Measurements from ENCODE around the gene ULBP2. TPM values are rescaled to one million over a fixed set of nuclear protein-coding genes. Genes with fewer than 3 reads are reported as not detected.
"Not testable (repeated sequence)": the region's sequence is repeated elsewhere in the genome, so short reads cannot be mapped to it uniquely, and the experiment has no call there.

The ULBP2 gene
- polyA plus RNA-seq, 2 donors = 1.7 to 5.4 TPM

GRCh38 chr6:149943321-149943720 lies 1.5 kb downstream of the ULBP2 start:
- not testable (repeated sequence) for H3K27ac ChIP-seq (ENCODE audit: low read depth in 2 of 2, low read length in 1 of 2); H3K4me1 ChIP-seq (ENCODE audit: control insufficient read depth in 2 of 2, insufficient read depth in 2 of 2, low read length in 1 of 2); H3K36me3 ChIP-seq (ENCODE audit: control insufficient read depth in 2 of 2, insufficient read depth in 2 of 2, low read length in 1 of 2); H3K9me3 ChIP-seq (ENCODE audit: control insufficient read depth in 2 of 2, insufficient read depth in 1 of 2, low read depth in 1 of 2, low read length in 1 of 2); H3K4me3 ChIP-seq (ENCODE audit: low read depth in 1 of 2, low read length in 2 of 2)
- peaks cover 0 to 17% of the 10 kb centered on the region in 2 donors for H3K27me3 ChIP-seq (ENCODE audit: control insufficient read depth in 1 of 2, insufficient read depth in 2 of 2, low read length in 2 of 2)
- 76 to 81% methylated on average over 5 of the region's 5 CpGs for WGBS, 2 donors

GRCh38 chr6:149945276-149945675 lies 3.5 kb downstream of the ULBP2 start:
- WGBS, 2 donors = 84 to 85% methylated on average over 4 to 5 of the region's 6 CpGs
- H3K27me3 ChIP-seq (ENCODE audit: control insufficient read depth in 1 of 2, insufficient read depth in 2 of 2, low read length in 2 of 2); H3K4me1 ChIP-seq (ENCODE audit: control insufficient read depth in 2 of 2, insufficient read depth in 2 of 2, low read length in 1 of 2); H3K9me3 ChIP-seq (ENCODE audit: control insufficient read depth in 2 of 2, insufficient read depth in 1 of 2, low read depth in 1 of 2, low read length in 1 of 2); H3K36me3 ChIP-seq (ENCODE audit: control insufficient read depth in 2 of 2, insufficient read depth in 2 of 2, low read length in 1 of 2); H3K27ac ChIP-seq (ENCODE audit: low read depth in 2 of 2, low read length in 1 of 2); H3K4me3 ChIP-seq (ENCODE audit: low read depth in 1 of 2, low read length in 2 of 2): not testable (repeated sequence)

- not testable (repeated sequence) for H3K27ac ChIP-seq (ENCODE audit: low read depth in 2 of 2, low read length in 1 of 2); H3K27me3 ChIP-seq (ENCODE audit: control insufficient read depth in 1 of 2, insufficient read depth in 2 of 2, low read length in 2 of 2); H3K36me3 ChIP-seq (ENCODE audit: control insufficient read depth in 2 of 2, insufficient read depth in 2 of 2, low read length in 1 of 2); H3K4me3 ChIP-seq (ENCODE audit: low read depth in 1 of 2, low read length in 2 of 2); H3K9me3 ChIP-seq (ENCODE audit: control insufficient read depth in 2 of 2, insufficient read depth in 1 of 2, low read depth in 1 of 2, low read length in 1 of 2); H3K4me1 ChIP-seq (ENCODE audit: control insufficient read depth in 2 of 2, insufficient read depth in 2 of 2, low read length in 1 of 2)
- WGBS, 2 donors = 66 to 77% methylated on average over 7 of the region's 7 CpGs
Observed at GRCh38 chr6:149946631-149947030, 4.8 kb downstream of the ULBP2 start.

GRCh38 chr6:149947533-149947932 lies 5.7 kb downstream of the ULBP2 start:
- not testable (repeated sequence) for H3K36me3 ChIP-seq (ENCODE audit: control insufficient read depth in 2 of 2, insufficient read depth in 2 of 2, low read length in 1 of 2)

GRCh38 chr6:149948011-149948410 lies 6.2 kb downstream of the ULBP2 start:
- H3K4me3 ChIP-seq (ENCODE audit: low read depth in 1 of 2, low read length in 2 of 2) = no peak overlapping the region
- peaks cover 0 to 3% of the 10 kb centered on the region in 2 donors for H3K27me3 ChIP-seq (ENCODE audit: control insufficient read depth in 1 of 2, insufficient read depth in 2 of 2, low read length in 2 of 2)
- H3K4me1 ChIP-seq (ENCODE audit: control insufficient read depth in 2 of 2, insufficient read depth in 2 of 2, low read length in 1 of 2) = no peaks in the 10 kb centered on the region
- H3K36me3 ChIP-seq (ENCODE audit: control insufficient read depth in 2 of 2, insufficient read depth in 2 of 2, low read length in 1 of 2) = no peaks in the 10 kb centered on the region
- H3K27ac ChIP-seq (ENCODE audit: low read depth in 2 of 2, low read length in 1 of 2) = no peak overlapping the region
- H3K9me3 ChIP-seq (ENCODE audit: control insufficient read depth in 2 of 2, insufficient read depth in 1 of 2, low read depth in 1 of 2, low read length in 1 of 2) = peaks cover 0 to 2% of the 10 kb centered on the region in 2 donors
- 81% methylated on average over 1 of the region's 1 CpG for WGBS, 2 donors

More at GRCh38 chr6:149947533-149947932, 5.7 kb downstream of the ULBP2 start:
- H3K27me3 ChIP-seq (ENCODE audit: control insufficient read depth in 1 of 2, insufficient read depth in 2 of 2, low read length in 2 of 2); H3K4me1 ChIP-seq (ENCODE audit: control insufficient read depth in 2 of 2, insufficient read depth in 2 of 2, low read length in 1 of 2); H3K9me3 ChIP-seq (ENCODE audit: control insufficient read depth in 2 of 2, insufficient read depth in 1 of 2, low read depth in 1 of 2, low read length in 1 of 2); H3K4me3 ChIP-seq (ENCODE audit: low read depth in 1 of 2, low read length in 2 of 2); H3K27ac ChIP-seq (ENCODE audit: low read depth in 2 of 2, low read length in 1 of 2): not testable (repeated sequence)
- WGBS, 2 donors = no CpG with 5 or more reads among the region's 1 CpG

GRCh38 chr6:149948616-149949015 lies 6.8 kb downstream of the ULBP2 start:
- Histone ChIP-seq H3K4me3 (ENCODE audit: low read depth in 1 of 2, low read length in 2 of 2) (no peak overlapping the region), H3K9me3 (ENCODE audit: control insufficient read depth in 2 of 2, insufficient read depth in 1 of 2, low read depth in 1 of 2, low read length in 1 of 2) (peaks cover 0 to 2% of the 10 kb centered on the region in 2 donors), H3K4me1 (ENCODE audit: control insufficient read depth in 2 of 2, insufficient read depth in 2 of 2, low read length in 1 of 2) (no peaks in the 10 kb centered on the region), H3K27me3 (ENCODE audit: control insufficient read depth in 1 of 2, insufficient read depth in 2 of 2, low read length in 2 of 2) (peaks cover 0 to 3% of the 10 kb centered on the region in 2 donors), H3K27ac (ENCODE audit: low read depth in 2 of 2, low read length in 1 of 2) (no peak overlapping the region), H3K36me3 (ENCODE audit: control insufficient read depth in 2 of 2, insufficient read depth in 2 of 2, low read length in 1 of 2) (no peaks in the 10 kb centered on the region)
- WGBS, 2 donors = 82 to 90% methylated on average over 5 of the region's 5 CpGs

- no peak overlapping the region for H3K4me3 ChIP-seq (ENCODE audit: low read depth in 1 of 2, low read length in 2 of 2)
- H3K27me3 ChIP-seq (ENCODE audit: control insufficient read depth in 1 of 2, insufficient read depth in 2 of 2, low read length in 2 of 2) = peaks cover 0 to 5% of the 10 kb centered on the region in 2 donors
- H3K9me3 ChIP-seq (ENCODE audit: control insufficient read depth in 2 of 2, insufficient read depth in 1 of 2, low read depth in 1 of 2, low read length in 1 of 2) = peaks cover 0 to 2% of the 10 kb centered on the region in 2 donors
- H3K4me1 ChIP-seq (ENCODE audit: control insufficient read depth in 2 of 2, insufficient read depth in 2 of 2, low read length in 1 of 2) = peaks cover 0 to 4% of the 10 kb centered on the region in 2 donors
- 27 to 38% methylated on average over 8 of the region's 8 CpGs for WGBS, 2 donors
- H3K27ac ChIP-seq (ENCODE audit: low read depth in 2 of 2, low read length in 1 of 2) = no peak overlapping the region
- H3K36me3 ChIP-seq (ENCODE audit: control insufficient read depth in 2 of 2, insufficient read depth in 2 of 2, low read length in 1 of 2) = no peaks in the 10 kb centered on the region
Observed at GRCh38 chr6:149950423-149950822, 8.6 kb downstream of the ULBP2 start.

GRCh38 chr6:149951096-149951495 lies 9.3 kb downstream of the ULBP2 start:
- Histone ChIP-seq H3K27me3 (ENCODE audit: control insufficient read depth in 1 of 2, insufficient read depth in 2 of 2, low read length in 2 of 2) (peaks cover 0 to 10% of the 10 kb centered on the region in 2 donors), H3K4me1 (ENCODE audit: control insufficient read depth in 2 of 2, insufficient read depth in 2 of 2, low read length in 1 of 2) (peaks cover 0 to 4% of the 10 kb centered on the region in 2 donors), H3K4me3 (ENCODE audit: low read depth in 1 of 2, low read length in 2 of 2) (no peak overlapping the region), H3K36me3 (ENCODE audit: control insufficient read depth in 2 of 2, insufficient read depth in 2 of 2, low read length in 1 of 2) (no peaks in the 10 kb centered on the region), H3K27ac (ENCODE audit: low read depth in 2 of 2, low read length in 1 of 2) (no peak overlapping the region), H3K9me3 (ENCODE audit: control insufficient read depth in 2 of 2, insufficient read depth in 1 of 2, low read depth in 1 of 2, low read length in 1 of 2) (peaks cover 0 to 2% of the 10 kb centered on the region in 2 donors)
- 78 to 85% methylated on average over 9 of the region's 9 CpGs for WGBS, 2 donors

GRCh38 chr6:149951626-149952025 lies 9.8 kb downstream of the ULBP2 start:
- H3K27me3 ChIP-seq (ENCODE audit: control insufficient read depth in 1 of 2, insufficient read depth in 2 of 2, low read length in 2 of 2) = peaks cover 0 to 11% of the 10 kb centered on the region in 2 donors
- H3K4me1 ChIP-seq (ENCODE audit: control insufficient read depth in 2 of 2, insufficient read depth in 2 of 2, low read length in 1 of 2) = peaks cover 0 to 4% of the 10 kb centered on the region in 2 donors
- WGBS, 2 donors = 85 to 89% methylated on average over 3 of the region's 3 CpGs
- no peaks in the 10 kb centered on the region for H3K36me3 ChIP-seq (ENCODE audit: control insufficient read depth in 2 of 2, insufficient read depth in 2 of 2, low read length in 1 of 2)
- H3K4me3 ChIP-seq (ENCODE audit: low read depth in 1 of 2, low read length in 2 of 2) = no peak overlapping the region
- no peak overlapping the region for H3K27ac ChIP-seq (ENCODE audit: low read depth in 2 of 2, low read length in 1 of 2)
- H3K9me3 ChIP-seq (ENCODE audit: control insufficient read depth in 2 of 2, insufficient read depth in 1 of 2, low read depth in 1 of 2, low read length in 1 of 2) = peaks cover 0 to 2% of the 10 kb centered on the region in 2 donors

- H3K4me3 ChIP-seq (ENCODE audit: low read depth in 1 of 2, low read length in 2 of 2); H3K27ac ChIP-seq (ENCODE audit: low read depth in 2 of 2, low read length in 1 of 2); H3K4me1 ChIP-seq (ENCODE audit: control insufficient read depth in 2 of 2, insufficient read depth in 2 of 2, low read length in 1 of 2); H3K36me3 ChIP-seq (ENCODE audit: control insufficient read depth in 2 of 2, insufficient read depth in 2 of 2, low read length in 1 of 2); H3K9me3 ChIP-seq (ENCODE audit: control insufficient read depth in 2 of 2, insufficient read depth in 1 of 2, low read depth in 1 of 2, low read length in 1 of 2): not testable (repeated sequence)
- H3K27me3 ChIP-seq (ENCODE audit: control insufficient read depth in 1 of 2, insufficient read depth in 2 of 2, low read length in 2 of 2) = peaks cover 0 to 11% of the 10 kb centered on the region in 2 donors
- WGBS, 2 donors = 35 to 42% methylated on average over 2 of the region's 2 CpGs
Observed at GRCh38 chr6:149953390-149953789, 11.6 kb downstream of the ULBP2 start.

Data from esophagus (tissue), 2 donors.